H9 (cell line): ENCODE measurements around the gene LRRC73. TPM values are rescaled to one million over a fixed set of nuclear protein-coding genes. Genes with fewer than 3 reads are reported as not detected.

Experiments used
- DNase-seq: peaks from one replicate; pipeline ENCODE4 v3.0.0-alpha.2; 2017
- H2AFZ ChIP-seq: one replicate; pipeline ENCODE4 v1.6.1; 2013; ENCODE audit warnings: mild to moderate bottlenecking, low read length, control low read depth, moderate library complexity
- H2AK5ac ChIP-seq: 2 replicates; pipeline ENCODE4 v1.6.1; 2013; ENCODE audit warnings: low read length, control low read depth, mixed read lengths; ENCODE audit not compliant: insufficient read length
- H2BK120ac ChIP-seq: one replicate; pipeline ENCODE4 v1.6.1; 2013; ENCODE audit warnings: low read depth, mild to moderate bottlenecking, low read length, control low read depth, inconsistent platforms; ENCODE audit not compliant: poor library complexity, severe bottlenecking
- H2BK12ac ChIP-seq: 2 replicates; pipeline ENCODE4 v1.6.1; 2013; ENCODE audit warnings: low read length, control low read depth, mixed read lengths, low read depth; ENCODE audit not compliant: insufficient read length
- H2BK15ac ChIP-seq: 2 replicates; pipeline ENCODE4 v1.6.1; 2013; ENCODE audit warnings: low read depth, low read length, control low read depth
- H2BK20ac ChIP-seq: one replicate; pipeline ENCODE4 v1.6.1; 2013; ENCODE audit warnings: low read depth, mild to moderate bottlenecking, low read length, control low read depth, inconsistent platforms; ENCODE audit not compliant: poor library complexity, severe bottlenecking
- H2BK5ac ChIP-seq: 2 replicates; pipeline ENCODE4 v1.6.1; 2013; ENCODE audit warnings: low read length, control low read depth, mixed read lengths; ENCODE audit not compliant: insufficient read length
- H3K14ac ChIP-seq: 2 replicates; pipeline ENCODE4 v1.6.1; 2013; ENCODE audit warnings: low read length, control low read depth; ENCODE audit not compliant: insufficient read depth
- H3K18ac ChIP-seq: 2 replicates; pipeline ENCODE4 v1.6.1; 2013; ENCODE audit warnings: low read depth, mild to moderate bottlenecking, mixed read lengths, low read length, control low read depth; ENCODE audit not compliant: insufficient read length
- H3K23ac ChIP-seq: 2 replicates; pipeline ENCODE4 v1.6.1; 2013; ENCODE audit warnings: low read length, control low read depth, mixed read lengths, low read depth; ENCODE audit not compliant: insufficient read length
- H3K23me2 ChIP-seq: 2 replicates; pipeline ENCODE4 v1.6.1; 2013; ENCODE audit warnings: low read depth, mild to moderate bottlenecking, mixed read lengths, low read length, control low read depth; ENCODE audit not compliant: insufficient read length, poor library complexity, severe bottlenecking
- H3K27ac ChIP-seq: 2 replicates; pipeline ENCODE4 v1.5.1; 2013; ENCODE audit warnings: low read length, control low read depth, mixed read lengths, low read depth; ENCODE audit not compliant: insufficient read length
- H3K27me3 ChIP-seq: 2 replicates; pipeline ENCODE4 v1.6.1; 2013; ENCODE audit warnings: low read length, control low read depth, inconsistent platforms; ENCODE audit not compliant: insufficient read depth
- H3K4ac ChIP-seq: 2 replicates; pipeline ENCODE4 v1.6.1; 2013; ENCODE audit warnings: low read depth, mild to moderate bottlenecking, control low read depth, inconsistent platforms, low read length, moderate library complexity
- H3K4me1 ChIP-seq: 2 replicates; pipeline ENCODE4 v1.6.1; 2013; ENCODE audit warnings: low read length, control low read depth, inconsistent platforms; ENCODE audit not compliant: insufficient read depth
- H3K4me2 ChIP-seq: 2 replicates; pipeline ENCODE4 v1.6.1; 2013; ENCODE audit warnings: low read length, control low read depth, mixed read lengths; ENCODE audit not compliant: insufficient read length, insufficient read depth
- H3K56ac ChIP-seq: 2 replicates; pipeline ENCODE4 v1.6.1; 2013; ENCODE audit warnings: low read depth, mild to moderate bottlenecking, mixed read lengths, low read length, control low read depth; ENCODE audit not compliant: insufficient read length
- H3K79me1 ChIP-seq: 2 replicates; pipeline ENCODE4 v1.6.1; 2013; ENCODE audit warnings: low read depth, mild to moderate bottlenecking, moderate library complexity, low read length, control low read depth, inconsistent platforms; ENCODE audit not compliant: insufficient read depth, poor library complexity, severe bottlenecking
- H3K79me2 ChIP-seq: 2 replicates; pipeline ENCODE4 v1.6.1; 2013; ENCODE audit warnings: low read length, control low read depth, inconsistent platforms; ENCODE audit not compliant: insufficient read depth
- H3K9ac ChIP-seq: 2 replicates; pipeline ENCODE4 v1.6.1; 2013; ENCODE audit warnings: low read length, control low read depth, mixed read lengths; ENCODE audit not compliant: insufficient read length; ENCODE audit errors: extremely low read depth
- H3K9me3 ChIP-seq: one replicate; pipeline ENCODE4 v1.6.1; 2013; ENCODE audit warnings: low read depth, low read length, inconsistent platforms; ENCODE audit not compliant: control insufficient read depth
- H3T11ph ChIP-seq: one replicate; pipeline ENCODE4 v1.6.1; 2013; ENCODE audit warnings: mild to moderate bottlenecking, low read length, control low read depth, inconsistent platforms
- H4K20me1 ChIP-seq: one replicate; pipeline ENCODE4 v1.6.1; 2013; ENCODE audit not compliant: control insufficient read depth, insufficient read length, insufficient read depth
- H4K5ac ChIP-seq: 2 replicates; pipeline ENCODE4 v1.6.1; 2013; ENCODE audit warnings: low read depth, mild to moderate bottlenecking, mixed read lengths, low read length, control low read depth; ENCODE audit not compliant: insufficient read length
- H4K8ac ChIP-seq: replicated peaks from 2 replicates; pipeline ENCODE4 v1.6.1; 2013; ENCODE audit warnings: low read length, control low read depth, mixed read lengths, low read depth; ENCODE audit not compliant: insufficient read length
- H4K91ac ChIP-seq: 2 replicates; pipeline ENCODE4 v1.6.1; 2013; ENCODE audit warnings: low read depth, mild to moderate bottlenecking, moderate library complexity, mixed read lengths, low read length, control low read depth; ENCODE audit not compliant: insufficient read length
- H3K27ac Mint-ChIP-seq, 3 experiments: 2 replicates in 2 of 3; 3 replicates in 1 of 3; pipeline ENCODE4 v1.8.0; 2020 to 2021; ENCODE audit warnings: mixed read lengths in 3 of 3, mild to moderate bottlenecking in 1 of 3, moderate library complexity in 1 of 3
- H3K27me3 Mint-ChIP-seq: 2 replicates; pipeline ENCODE4 v1.8.0; 2021; ENCODE audit warnings: low read depth, mild to moderate bottlenecking, moderate library complexity, mixed read lengths
- H3K36me3 Mint-ChIP-seq, 3 experiments: 2 replicates in 2 of 3; 3 replicates in 1 of 3; pipeline ENCODE4 v1.8.0; 2020 to 2021; ENCODE audit warnings: low read depth in 3 of 3, mixed read lengths in 3 of 3; ENCODE audit not compliant: insufficient read depth in 1 of 3
- H3K4me1 Mint-ChIP-seq, 2 experiments: 2 replicates each; pipeline ENCODE4 v1.8.0; 2020; ENCODE audit warnings: mixed read lengths in 2 of 2
- H3K4me3 Mint-ChIP-seq, 2 experiments: 2 replicates in 1 of 2; 3 replicates in 1 of 2; pipeline ENCODE4 v1.8.0; 2020 to 2021; ENCODE audit warnings: mild to moderate bottlenecking in 2 of 2, mixed read lengths in 2 of 2, moderate library complexity in 1 of 2
- H3K9me3 Mint-ChIP-seq, 2 experiments: 2 replicates in 1 of 2; 3 replicates in 1 of 2; pipeline ENCODE4 v1.8.0; 2020; ENCODE audit warnings: mild to moderate bottlenecking in 2 of 2, mixed read lengths in 2 of 2, moderate library complexity in 1 of 2
- CTCF ChIP-seq: fragments of 200-600 bp; sonication (generic); conservative IDR thresholded peaks from 3 replicates; pipeline ENCODE4 v1.8.0; 2021; ENCODE audit warnings: antibody characterized with exemption, mild to moderate bottlenecking
- WGBS: extraction: QIAGEN DNeasy Blood & Tissue Kit; methylation state at CpG from one replicate; pipeline ENCODE4 v1.1.7; 2013; ENCODE audit warnings: missing lambda C conversion rate, low lambda C conversion rate, mixed read lengths; ENCODE audit not compliant: insufficient read length; ENCODE audit errors: extremely low coverage; 5-methylcytosine and 5-hydroxymethylcytosine counted together
- total RNA-seq: library from RNA; stranded (reverse); gene quantifications from 2 replicates; pipeline ENCODE4 v1.2.1, GENCODE V29; 2021

Gene LRRC73
- total RNA-seq, 1 experiment from 2014 or later, result 0.55 TPM

- no peak for TF ChIP-seq CTCF
- Mint-ChIP-seq H3K9me3 (no peaks in the 10 kb centered on the region), H3K4me1 (peaks cover 15 to 19% of the 10 kb centered on the region in 2 experiments), H3K4me3 (no peak within 1 kb of the TSS), H3K27me3 (no peaks in the 10 kb centered on the region), H3K36me3 (peaks cover 39 to 43% (median 42%) of the 10 kb centered on the region in 3 experiments), H3K27ac (peak within 1 kb of the TSS in 2 of 3 experiments; percentile 65 to 84; a peak in 2 of 7 replicates)
- Histone ChIP-seq H2BK120ac (no peak within 1 kb of the TSS), H2BK20ac (no peak within 1 kb of the TSS), H3K4me1 (no peaks in the 10 kb centered on the region), H3K4me2 (peak within 1 kb of the TSS; percentile 98), H3K23ac (no peak within 1 kb of the TSS), H3K18ac (peak within 1 kb of the TSS; percentile 78), H2AFZ (no peak within 1 kb of the TSS), H3K79me1 (peaks cover 13% of the 10 kb centered on the region), H4K5ac (no peak within 1 kb of the TSS), H3K4ac (no peak within 1 kb of the TSS), H2BK12ac (no peak within 1 kb of the TSS), H4K20me1 (no peaks in the 10 kb centered on the region), H2BK5ac (peak within 1 kb of the TSS; percentile 11), H3K9ac (peak within 1 kb of the TSS; percentile 99), H2BK15ac (no peak within 1 kb of the TSS), H3T11ph (no peak within 1 kb of the TSS), H4K91ac (no peak within 1 kb of the TSS), H3K27me3 (no peaks in the 10 kb centered on the region), H3K23me2 (peaks cover 9% of the 10 kb centered on the region), H3K56ac (peak within 1 kb of the TSS; percentile 9), H4K8ac (peak within 1 kb of the TSS; percentile 20), H3K79me2 (peaks cover 17% of the 10 kb centered on the region; the same call in 1 of the 2 replicates), H2AK5ac (no peak within 1 kb of the TSS), H3K27ac (no peak within 1 kb of the TSS), H3K14ac (peak within 1 kb of the TSS; percentile 94), H3K9me3 (no peaks in the 10 kb centered on the region)
- no CpG with 5 or more reads among the region's 57 CpGs for WGBS
- peak; percentile 97 for DNase-seq
Observed at GRCh38 chr6:43516697-43517504, 6.8 kb upstream of the LRRC73 start, which contains the start of the genes POLR1C and YIPF3. POLR1C (plus strand) TSS chr6:43517089; CDS start chr6:43517110, 21 bp downstream. YIPF3 (minus strand) TSS chr6:43516926; CDS start chr6:43516807, 119 bp downstream.
